Epithelial cell of esophagus (primary cell): ENCODE results near the gene CRIP2.

ENCODE experiments used
- DNase-seq: peaks from one replicate; pipeline ENCODE4 v3.0.0; 2010; ENCODE audit warnings: low read depth
- H3K4me3 ChIP-seq: 2 replicates; pipeline ENCODE4 v1.5.1; 2011; ENCODE audit warnings: mild to moderate bottlenecking, low read length, control low read depth
- CTCF ChIP-seq: IDR thresholded peaks from 2 replicates; pipeline ENCODE4 v1.5.1; 2011; ENCODE audit warnings: low read depth, mild to moderate bottlenecking, low read length, control low read depth, inconsistent platforms; ENCODE audit not compliant: insufficient read depth; ENCODE audit errors: missing control alignments

Gene CRIP2

GRCh38 chr14:105480807-105481801, 6.5 kb downstream of the CRIP2 start:
- peak; percentile 96 for TF ChIP-seq CTCF
- peak overlapping the region; percentile 48 for H3K4me3 ChIP-seq
- DNase-seq = peak; percentile 82

DNA sequence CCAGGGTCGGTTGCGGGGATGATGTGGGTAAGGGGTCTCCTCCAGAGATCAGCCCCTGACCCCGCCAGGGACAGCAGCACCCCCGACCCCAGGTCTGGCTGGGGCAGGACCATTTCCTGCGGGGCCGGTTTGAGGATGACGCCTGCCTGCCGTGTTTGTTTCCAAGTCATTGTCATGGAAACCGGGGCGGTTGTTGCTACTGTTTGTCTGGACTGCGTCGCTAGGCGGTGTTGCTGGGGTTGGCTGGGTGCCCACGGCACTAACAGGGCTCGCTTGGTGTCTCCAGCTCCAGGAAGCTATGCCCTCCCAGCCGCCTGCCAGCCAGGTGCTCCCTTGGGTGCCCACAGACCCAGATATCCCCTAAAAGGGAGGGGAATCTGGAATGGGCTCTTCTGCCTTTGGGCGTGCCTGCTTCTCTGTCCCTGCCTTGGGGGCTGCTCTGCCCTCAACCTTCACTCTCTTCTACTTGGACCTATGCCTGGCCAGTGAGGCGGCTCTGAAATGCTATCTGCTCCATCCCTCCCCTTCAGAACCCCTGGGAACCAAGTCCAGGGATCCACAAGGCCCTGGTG, 7.4 kb downstream of the CRIP2 start:
- peak; percentile 97 for DNase-seq
- peak; percentile 21 for TF ChIP-seq CTCF
- H3K4me3 ChIP-seq = no peak overlapping the region

- TF ChIP-seq CTCF = no peak
These were observed 8.0 kb downstream of the CRIP2 start for GRCh38 chr14:105482486-105483110.

DNA sequence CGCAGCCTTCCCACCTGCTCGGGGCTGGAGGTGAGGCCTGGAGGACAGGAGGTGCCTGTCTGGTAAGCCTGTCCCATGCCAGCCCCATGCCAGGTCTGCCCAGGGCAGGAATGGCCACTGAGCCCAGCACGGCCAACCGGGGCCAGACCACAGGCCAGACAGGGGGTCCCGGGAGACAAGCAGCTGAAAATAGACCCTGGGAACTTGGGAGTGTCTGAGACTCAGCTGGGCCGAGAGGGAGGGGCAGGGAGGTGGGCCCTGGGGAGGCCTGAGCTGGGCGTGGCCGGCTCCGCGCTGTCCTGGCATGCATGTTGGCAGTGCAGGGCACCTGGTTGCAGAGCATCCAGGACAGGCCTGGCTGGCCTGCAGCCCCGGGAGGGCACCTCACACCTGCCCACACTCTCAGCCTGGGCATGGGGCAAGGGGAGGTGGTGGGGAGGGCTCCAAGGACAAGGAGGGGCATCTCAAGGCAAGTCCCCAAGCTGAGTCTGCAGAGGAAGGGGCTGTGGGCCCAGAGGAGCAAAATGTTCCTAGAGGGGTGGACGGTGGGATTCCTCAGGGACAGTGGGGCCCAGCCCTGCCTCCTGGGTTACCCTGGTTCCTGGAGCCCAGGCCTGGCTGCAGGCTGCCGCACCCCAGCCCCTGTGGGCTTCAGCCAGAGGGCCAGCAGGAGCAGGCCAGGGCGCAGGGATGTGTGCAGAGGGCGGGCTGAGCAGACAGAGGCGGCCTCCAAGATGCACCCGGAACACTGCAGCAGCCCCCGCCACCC, 8.9 kb downstream of the CRIP2 start:
- no peak overlapping the region for H3K4me3 ChIP-seq
- peak; percentile 55 for DNase-seq
- no peak for TF ChIP-seq CTCF

More at GRCh38 chr14:105482486-105483110, 8.0 kb downstream of the CRIP2 start:
- H3K4me3 ChIP-seq = no peak overlapping the region
- DNase-seq = no peak

GRCh38 chr14:105484069-105484996, 9.7 kb downstream of the CRIP2 start:
- no peak overlapping the region for H3K4me3 ChIP-seq
- DNase-seq = no peak
- no peak for TF ChIP-seq CTCF
